Activated naive CD4-positive, alpha-beta T cell treated with anti-CD3 and anti-CD28 coated beads, Interleukin-2, amount 50 U/mL, for 72 hours (primary cell): Measurements from ENCODE around the gene MPP7. TPM values are rescaled to one million over a fixed set of nuclear protein-coding genes. Genes with fewer than 3 reads are reported as not detected.
A peak's percentile ranks its signal among the peaks of the same experiment; 100 is the strongest.

Experiments used
- ATAC-seq, 2 donors: fragments of 150-1000 bp; cut with Tn5 transposase; 2 replicates each; pipeline ENCODE4 v1.10.0; 2021; ENCODE audit warnings: mild to moderate bottlenecking in 2 of 2, moderate library complexity in 2 of 2
- DNase-seq, 2 donors: peaks; one replicate each; pipeline ENCODE4 v3.0.0; 2021 to 2022; ENCODE audit warnings: low spot score in 2 of 2
- H3K27ac Mint-ChIP-seq, 2 donors: one replicate each; pipeline ENCODE4 v1.8.0; 2022; ENCODE audit warnings: mild to moderate bottlenecking in 2 of 2, mixed read lengths in 2 of 2
- H3K36me3 Mint-ChIP-seq, 2 donors: one replicate each; pipeline ENCODE4 v1.8.0; 2022; ENCODE audit warnings: mixed read lengths in 2 of 2
- H3K9me3 Mint-ChIP-seq, 2 donors: one replicate each; pipeline ENCODE4 v1.8.0; 2022; ENCODE audit warnings: mixed read lengths in 2 of 2
- total RNA-seq, 2 donors: library from RNA; stranded (reverse); gene quantifications; one replicate each; pipeline ENCODE4 v1.2.3, GENCODE V29; 2022

Gene MPP7
- total RNA-seq, 2 donors from 2014 or later: 13.2 to 24.4 TPM

- no peak overlapping the region for H3K27ac Mint-ChIP-seq
- no peak for ATAC-seq
- no peak for DNase-seq
Measured at GRCh38 chr10:28285816-28286215, 17.0 kb downstream of the MPP7 start.

GRCh38 chr10:28284126-28284525, 18.7 kb downstream of the MPP7 start:
- Mint-ChIP-seq H3K27ac (peak overlapping the region in 1 of 2 donors; percentile 23), H3K36me3 (no peaks in the 10 kb centered on the region), H3K9me3 (no peaks in the 10 kb centered on the region)
- no peak for ATAC-seq
- no peak for DNase-seq

More at GRCh38 chr10:28285816-28286215, 17.0 kb downstream of the MPP7 start:
- Mint-ChIP-seq H3K36me3 (no peaks in the 10 kb centered on the region), H3K9me3 (no peaks in the 10 kb centered on the region)

DNA sequence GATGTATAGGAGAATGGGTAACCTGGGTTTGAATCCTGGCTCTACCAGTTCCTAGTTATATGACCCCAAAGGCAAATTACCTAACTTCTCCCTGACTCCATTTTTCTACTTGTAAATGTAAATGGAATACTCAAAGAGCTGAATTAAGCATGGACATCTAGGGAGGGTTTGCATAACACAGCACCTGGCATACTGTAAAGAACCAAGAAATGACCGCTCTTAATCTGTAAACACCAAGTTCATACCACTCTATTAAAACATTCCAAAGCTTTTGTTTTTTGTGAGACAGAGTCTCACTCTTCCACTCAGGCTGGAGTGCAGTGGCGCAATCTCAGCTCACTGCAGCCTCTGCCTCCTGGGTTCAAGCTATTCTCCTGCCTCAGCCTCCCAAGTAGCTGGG, 19.6 kb downstream of the MPP7 start:
- Mint-ChIP-seq H3K36me3 (no peaks in the 10 kb centered on the region), H3K27ac (no peak overlapping the region), H3K9me3 (no peaks in the 10 kb centered on the region)
- no peak for DNase-seq
- no peak for ATAC-seq

DNA sequence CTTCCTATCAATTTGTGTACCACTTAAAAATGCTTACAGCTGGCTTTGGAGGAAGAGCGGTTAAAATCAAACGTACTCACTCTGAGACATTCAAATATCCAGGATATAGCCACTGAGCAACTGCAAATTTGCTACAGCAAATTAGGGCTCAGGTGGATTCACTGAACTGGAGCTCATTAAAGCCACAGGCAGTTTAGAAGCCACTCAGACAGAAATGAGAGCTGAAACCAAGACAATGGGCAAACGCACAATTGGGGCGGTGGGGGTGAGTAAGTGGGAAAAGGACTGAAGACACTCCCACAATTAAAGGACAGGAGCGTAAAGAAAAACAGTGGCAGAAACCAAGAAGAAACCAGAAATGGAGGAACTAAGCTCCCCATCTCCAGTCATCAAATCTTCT, 20.5 kb downstream of the MPP7 start:
- H3K27ac Mint-ChIP-seq: no peak overlapping the region
- DNase-seq: no peak
- H3K9me3 Mint-ChIP-seq: no peaks in the 10 kb centered on the region
- no peaks in the 10 kb centered on the region for H3K36me3 Mint-ChIP-seq
- ATAC-seq: no peak

- Mint-ChIP-seq H3K27ac (no peak overlapping the region), H3K9me3 (no peaks in the 10 kb centered on the region), H3K36me3 (no peaks in the 10 kb centered on the region)
- ATAC-seq (no peak), DNase-seq (no peak)
Measured at GRCh38 chr10:28281726-28282315, 21.0 kb downstream of the MPP7 start.

GRCh38 chr10:28280652-28281051, 22.2 kb downstream of the MPP7 start:
- ATAC-seq (peak in 1 of 2 donors; percentile 54), DNase-seq (no peak)
- Mint-ChIP-seq H3K9me3 (no peaks in the 10 kb centered on the region), H3K27ac (no peak overlapping the region), H3K36me3 (no peaks in the 10 kb centered on the region)

- H3K9me3 Mint-ChIP-seq: no peaks in the 10 kb centered on the region
Measured at GRCh38 chr10:28279878-28280277, 23.0 kb downstream of the MPP7 start.

DNA sequence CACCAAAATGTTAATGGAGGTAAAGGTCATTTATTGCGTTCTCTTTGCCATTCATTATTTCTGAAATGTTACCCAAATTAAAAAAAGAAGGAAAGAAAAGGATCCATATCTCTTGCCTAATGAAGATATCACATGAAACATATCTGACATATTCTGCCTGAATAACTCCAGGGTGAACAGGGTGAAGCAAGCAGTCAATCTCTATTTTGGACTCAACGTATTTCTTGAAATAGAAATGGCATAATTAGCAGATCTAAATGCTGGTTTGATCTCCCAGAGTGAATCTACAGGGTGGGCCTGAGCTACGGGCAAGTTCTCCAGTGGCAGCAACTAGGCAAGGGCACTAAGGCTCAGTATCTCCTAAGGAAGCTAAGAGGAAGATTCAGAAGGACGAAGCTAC, 24.0 kb downstream of the MPP7 start:
- Mint-ChIP-seq H3K36me3 (no peaks in the 10 kb centered on the region), H3K27ac (no peak overlapping the region), H3K9me3 (no peaks in the 10 kb centered on the region)
- ATAC-seq: no peak
- no peak for DNase-seq

More at GRCh38 chr10:28279878-28280277, 23.0 kb downstream of the MPP7 start:
- no peak overlapping the region for H3K27ac Mint-ChIP-seq
- ATAC-seq (no peak), DNase-seq (no peak)
- no peaks in the 10 kb centered on the region for H3K36me3 Mint-ChIP-seq

GRCh38 chr10:28276384-28276783, 26.5 kb downstream of the MPP7 start:
- no peaks in the 10 kb centered on the region for H3K36me3 Mint-ChIP-seq
- ATAC-seq: no peak
- H3K27ac Mint-ChIP-seq: no peak overlapping the region
- DNase-seq: no peak
- no peaks in the 10 kb centered on the region for H3K9me3 Mint-ChIP-seq

DNA sequence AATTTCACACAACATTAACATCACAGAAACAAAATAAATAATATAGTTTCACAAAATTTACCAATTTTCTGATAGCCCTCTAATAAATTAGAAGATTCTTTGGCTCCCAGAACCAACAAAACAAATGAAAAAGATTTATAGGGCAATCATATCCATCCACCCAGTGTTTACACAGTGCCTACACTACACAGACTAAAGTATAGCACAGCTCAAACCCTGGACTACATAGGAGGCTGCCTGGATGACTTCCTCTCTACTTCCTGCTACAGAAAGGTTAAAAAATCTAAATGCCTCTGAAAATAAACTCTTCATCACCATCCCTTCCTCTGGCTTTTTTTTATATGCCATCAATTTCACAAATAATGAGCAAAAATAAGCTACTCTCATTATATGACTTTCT, 28.4 kb downstream of the MPP7 start:
- ATAC-seq (no peak), DNase-seq (no peak)
- no peaks in the 10 kb centered on the region for H3K9me3 Mint-ChIP-seq
- no peaks in the 10 kb centered on the region for H3K36me3 Mint-ChIP-seq
- H3K27ac Mint-ChIP-seq: no peak overlapping the region

GRCh38 chr10:28273343-28273742, 29.5 kb downstream of the MPP7 start:
- ATAC-seq (no peak), DNase-seq (no peak)
- no peaks in the 10 kb centered on the region for H3K9me3 Mint-ChIP-seq
- H3K27ac Mint-ChIP-seq: no peak overlapping the region
- no peaks in the 10 kb centered on the region for H3K36me3 Mint-ChIP-seq

- H3K36me3 Mint-ChIP-seq: no peaks in the 10 kb centered on the region
- ATAC-seq: no peak
Measured at GRCh38 chr10:28269842-28270456, 32.9 kb downstream of the MPP7 start.

GRCh38 chr10:28266449-28267224, 36.2 kb downstream of the MPP7 start:
- DNase-seq (no peak), ATAC-seq (no peak)
- no peak overlapping the region for H3K27ac Mint-ChIP-seq
- no peaks in the 10 kb centered on the region for H3K9me3 Mint-ChIP-seq
- peaks cover 0 to 9% of the 10 kb centered on the region in 2 donors for H3K36me3 Mint-ChIP-seq

More at GRCh38 chr10:28269842-28270456, 32.9 kb downstream of the MPP7 start:
- DNase-seq: no peak
- Mint-ChIP-seq H3K9me3 (no peaks in the 10 kb centered on the region), H3K27ac (peak overlapping the region in 1 of 2 donors; percentile 62)

DNA sequence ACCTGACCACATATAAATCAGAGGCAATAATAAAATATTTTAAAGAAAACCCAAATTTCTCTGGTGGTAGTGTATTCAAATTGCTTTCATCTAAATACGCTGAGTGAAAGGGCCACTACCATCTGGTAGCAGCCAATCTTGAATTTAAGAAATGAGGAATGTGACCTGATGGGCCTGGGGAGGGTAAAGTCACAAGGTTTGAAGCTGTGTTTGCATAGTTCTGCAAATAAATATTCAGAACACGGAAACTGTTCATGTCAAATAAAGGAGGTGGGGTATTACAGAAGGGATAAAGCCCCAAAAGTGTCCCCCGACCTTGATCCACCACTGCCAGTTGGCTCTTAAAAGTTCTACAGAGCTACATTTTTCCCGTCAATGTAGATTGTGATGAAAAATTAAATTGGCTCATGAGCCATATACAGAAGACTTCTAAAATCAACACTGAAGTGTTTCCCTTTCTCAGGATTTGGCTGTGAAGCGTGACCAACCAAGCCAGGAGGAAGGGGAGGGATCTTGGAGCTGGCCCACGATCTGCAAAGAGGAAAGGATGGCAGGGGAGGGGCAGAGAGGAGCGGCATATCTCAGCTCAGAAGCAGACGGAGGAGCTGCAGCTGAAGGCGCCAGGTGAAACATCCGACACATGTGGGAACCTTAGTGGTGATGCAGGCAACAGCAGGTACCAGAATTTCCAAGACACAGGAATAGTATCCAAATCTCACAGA, 39.6 kb downstream of the MPP7 start:
- Mint-ChIP-seq H3K27ac (peak overlapping the region in 1 of 2 donors; percentile 11), H3K36me3 (peaks cover 0 to 9% of the 10 kb centered on the region in 2 donors)
- DNase-seq: no peak

GRCh38 chr10:28256776-28257175, 46.1 kb downstream of the MPP7 start:
- H3K9me3 Mint-ChIP-seq: no peaks in the 10 kb centered on the region
- DNase-seq (no peak), ATAC-seq (no peak)
- H3K36me3 Mint-ChIP-seq: no peaks in the 10 kb centered on the region
- H3K27ac Mint-ChIP-seq: no peak overlapping the region

More for the DNA sequence above, 39.6 kb downstream of the MPP7 start:
- no peak for ATAC-seq
- no peaks in the 10 kb centered on the region for H3K9me3 Mint-ChIP-seq

- no peaks in the 10 kb centered on the region for H3K36me3 Mint-ChIP-seq
- ATAC-seq (no peak), DNase-seq (no peak)
- no peak overlapping the region for H3K27ac Mint-ChIP-seq
- H3K9me3 Mint-ChIP-seq: no peaks in the 10 kb centered on the region
Measured at GRCh38 chr10:28254290-28254985, 48.4 kb downstream of the MPP7 start.
